ENCODE results near the gene ATXN7.

- no peak for TF ChIP-seq CTCF (IDR thresholded peaks at IDR 0.05; ENCODE audit: poor library complexity)
- no peak for TF ChIP-seq EZH2 (IDR thresholded peaks at IDR 0.05; ENCODE audit: borderline replicate concordance)
- no peak for TF ChIP-seq EZH2phosphoT487 (IDR thresholded peaks at IDR 0.05; ENCODE audit: low read depth, severe bottlenecking, unreplicated experiment)
These were observed 184.1 kb downstream of the ATXN7 start for GRCh38 chr3:64047787-64048186.

Data from hepatocyte (in vitro differentiated cells).